Measurements from ENCODE around the gene HS6ST1.

GRCh38 chr2:128357506-128358370, 39.1 kb upstream of the HS6ST1 start:
- TF ChIP-seq CTCF (IDR thresholded peaks at IDR 0.05) = no peak
- TF ChIP-seq POLR2A (IDR thresholded peaks at IDR 0.05) = no peak

Measured in testis (tissue), 2 donors.